Adrenal gland (tissue), 5 donors: Measurements from ENCODE around the gene HERC5.

Source experiments
- CTCF ChIP-seq, 6 experiments: fragments of 450-650 bp in 4 of 6; fragments of 200-600 bp in 2 of 6; sonication (generic) in 1 of 6; IDR thresholded peaks; 1 replicate in 5 of 6; 2 replicates in 1 of 6; pipeline versions ENCODE4 v1.5.1 to v1.8.0; 2016 to 2021; ENCODE audit warnings: antibody characterized with exemption in 6 of 6, mild to moderate bottlenecking in 2 of 6, moderate library complexity in 1 of 6
- POLR2A ChIP-seq, 2 donors: fragments of 450-650 bp; IDR thresholded peaks; one replicate each; pipeline ENCODE4 v1.6.1; 2017; ENCODE audit warnings: antibody characterized with exemption in 2 of 2, mild to moderate bottlenecking in 2 of 2, moderate library complexity in 1 of 2
- donor health status: DM: no; HTN: no; CAD: no.

GRCh38 chr4:88528861-88529260, 71.9 kb downstream of the HERC5 start:
- TF ChIP-seq POLR2A (IDR thresholded peaks at IDR 0.05) (no peak), CTCF (IDR thresholded peaks at IDR 0.05) (peak in 4 of 6 experiments; percentile 3 to 39 (median 36))
